ENCODE data around the gene UBE2E1. TPM values are rescaled to one million over a fixed set of nuclear protein-coding genes. Genes with fewer than 3 reads are reported as not detected.

The UBE2E1 gene
- total and polyA plus RNA-seq, 11 donors, result 43.7 to 97.1 (median 65.0) TPM

GRCh38 chr3:23762759-23763477 lies 42.8 kb upstream of the UBE2E1 start:
- TF ChIP-seq POLR2A (IDR thresholded peaks at IDR 0.05), result no peak
- TF ChIP-seq CTCF (IDR thresholded peaks at IDR 0.05), result no peak
- Histone ChIP-seq H3K9me3 (no peaks in the 10 kb centered on the region), H3K36me3 (no peaks in the 10 kb centered on the region), H3K27ac (peak overlapping the region in 11 of 12 donors; percentile 8 to 66 (median 61)), H3K4me3 (peak overlapping the region in 9 of 12 donors; percentile 14 to 52 (median 31)), H3K27me3 (no peaks in the 10 kb centered on the region), H3K4me1 (peaks cover 0 to 31% (median 3%) of the 10 kb centered on the region in 12 donors)
- intact Hi-C loops (cut with DNase I), result no loop called here
- peak in 2 of 4 donors; percentile 41 to 70 for ATAC-seq
- 23 to 34% (median 29%) methylated on average over 12 of the region's 12 CpGs for WGBS, 4 donors
- peak in 4 of 5 donors; percentile 38 to 59 (median 49) for DNase-seq

- WGBS, 4 donors, result 95 to 100% (median 98%) methylated on average over 1 of the region's 1 CpG
- H3K27ac ChIP-seq, result no peak overlapping the region
- no peak for ATAC-seq
- intact Hi-C loops (cut with DNase I), result no loop called here
- H3K36me3 ChIP-seq, result no peaks in the 10 kb centered on the region
- TF ChIP-seq CTCF (IDR thresholded peaks at IDR 0.05) (no peak), POLR2A (IDR thresholded peaks at IDR 0.05) (no peak)
- H3K4me3 ChIP-seq, result no peak overlapping the region
- H3K9me3 ChIP-seq, result no peaks in the 10 kb centered on the region
- peaks cover 0 to 31% (median 3%) of the 10 kb centered on the region in 12 donors for H3K4me1 ChIP-seq
- no peak for DNase-seq
- no peaks in the 10 kb centered on the region for H3K27me3 ChIP-seq
Observed at GRCh38 chr3:23764407-23764806, 41.3 kb upstream of the UBE2E1 start.

GRCh38 chr3:23767546-23767945 lies 38.2 kb upstream of the UBE2E1 start:
- DNase-seq (no peak), ATAC-seq (no peak)
- Histone ChIP-seq H3K9me3 (no peaks in the 10 kb centered on the region), H3K27me3 (no peaks in the 10 kb centered on the region), H3K4me1 (peaks cover 0 to 10% (median 0%) of the 10 kb centered on the region in 12 donors), H3K4me3 (no peak overlapping the region), H3K27ac (no peak overlapping the region), H3K36me3 (no peaks in the 10 kb centered on the region)
- intact Hi-C loops (cut with DNase I), result no loop called here
- no peak for TF ChIP-seq CTCF (IDR thresholded peaks at IDR 0.05)
- TF ChIP-seq POLR2A (IDR thresholded peaks at IDR 0.05), result no peak
- 84 to 93% (median 91%) methylated on average over 2 of the region's 2 CpGs for WGBS, 4 donors

GRCh38 chr3:23775254-23775909 lies 30.4 kb upstream of the UBE2E1 start:
- peak in 1 of 4 donors; percentile 41 for ATAC-seq
- no peak for DNase-seq
- Histone ChIP-seq H3K4me3 (no peak overlapping the region), H3K9me3 (peaks cover 0 to 6% (median 0%) of the 10 kb centered on the region in 12 donors), H3K27ac (no peak overlapping the region), H3K36me3 (no peaks in the 10 kb centered on the region), H3K4me1 (peaks cover 0 to 13% (median 0%) of the 10 kb centered on the region in 12 donors), H3K27me3 (no peaks in the 10 kb centered on the region)
- intact Hi-C loops (cut with DNase I), result no loop called here
- WGBS, 4 donors, result 90 to 93% (median 92%) methylated on average over 13 of the region's 13 CpGs
- TF ChIP-seq CTCF (IDR thresholded peaks at IDR 0.05) (no peak), POLR2A (IDR thresholded peaks at IDR 0.05) (no peak)
